Dedifferentiated amniotic fluid mesenchymal stem cell (primary cell): ENCODE data around the gene PM20D1.
"Not testable (repeated sequence)": the region's sequence is repeated elsewhere in the genome, so short reads cannot be mapped to it uniquely, and the experiment has no call there.

Experiments
- DNase-seq: peaks from one replicate; pipeline ENCODE4 v3.0.0-alpha.2; 2016; ENCODE audit errors: extremely low spot score

Gene PM20D1

GRCh38 chr1:205849619-205850355 lies at the start of gene PM20D1:
Gene PM20D1 (minus strand): TSS chr1:205850132. CDS start chr1:205850072, 60 bp downstream.
- peak; percentile 42 for DNase-seq

GRCh38 chr1:205896351-205896750 lies 46.4 kb upstream of the PM20D1 start:
- no peak for DNase-seq

DNA sequence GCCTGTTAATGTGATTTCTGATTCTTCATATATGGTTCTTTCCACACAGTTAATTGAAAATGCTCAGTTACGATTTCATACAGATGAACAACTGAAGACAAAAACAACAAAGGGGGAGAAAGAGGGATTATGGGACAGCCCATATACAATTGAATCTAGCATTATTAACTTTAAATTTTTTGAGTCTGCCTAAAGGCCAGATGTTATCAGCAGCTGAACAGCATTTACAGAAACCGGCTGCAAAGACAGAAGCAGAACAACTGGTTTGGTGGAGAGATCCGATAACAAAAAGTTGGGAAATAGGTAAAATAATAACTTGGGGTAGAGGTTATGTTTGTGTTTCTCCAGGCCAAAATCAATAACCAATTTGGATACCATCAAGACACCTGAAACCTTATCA lies 44.2 kb upstream of the PM20D1 start:
- not testable (repeated sequence) for DNase-seq

GRCh38 chr1:205892175-205892574 lies 42.2 kb upstream of the PM20D1 start:
- not testable (repeated sequence) for DNase-seq

- DNase-seq = not testable (repeated sequence)
Observed at GRCh38 chr1:205891481-205891880, 41.5 kb upstream of the PM20D1 start.

- DNase-seq = not testable (repeated sequence)
Observed at GRCh38 chr1:205890631-205891030, 40.7 kb upstream of the PM20D1 start.

DNA sequence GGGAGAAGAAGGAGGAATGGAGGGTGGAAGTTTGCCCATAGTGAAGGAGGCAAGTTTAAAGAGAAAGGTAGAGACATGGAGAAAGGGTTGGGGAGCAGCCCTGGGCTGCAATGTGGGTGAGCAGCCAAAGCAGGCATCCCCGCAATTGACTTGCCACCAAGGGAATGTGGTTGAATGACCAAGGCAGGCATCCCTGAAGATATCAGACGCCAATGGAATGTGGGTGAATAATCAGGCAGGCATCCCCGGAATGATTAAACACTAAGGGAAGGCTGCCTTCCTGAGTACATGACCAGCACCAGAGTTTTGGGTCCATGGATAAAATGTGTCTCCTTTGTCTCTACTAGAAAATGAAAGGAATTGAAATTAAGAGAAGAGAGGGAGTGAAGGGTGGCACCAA lies 39.8 kb upstream of the PM20D1 start:
- peak; percentile 66 for DNase-seq

GRCh38 chr1:205889006-205889405 lies 39.1 kb upstream of the PM20D1 start:
- DNase-seq = not testable (repeated sequence)

DNA sequence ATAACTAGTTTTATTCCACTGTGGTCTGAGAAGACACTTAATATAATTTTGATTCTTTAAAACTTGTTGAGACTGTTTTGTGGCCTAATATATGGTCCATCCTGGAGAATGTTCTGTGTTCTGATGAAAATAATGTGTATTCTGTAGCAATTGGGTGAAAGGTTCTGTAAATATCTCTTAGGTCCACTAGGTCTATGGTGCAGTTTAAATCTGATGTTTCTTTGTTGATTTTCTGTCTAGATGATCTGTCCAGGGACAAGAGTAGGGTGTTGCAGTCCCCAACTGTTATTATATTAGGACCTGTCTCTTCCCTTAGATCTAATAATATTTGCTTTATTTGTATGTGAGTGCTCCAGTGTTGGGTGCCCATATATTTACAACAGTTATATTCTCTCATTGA lies 33.9 kb upstream of the PM20D1 start:
- DNase-seq = no peak

- no peak for DNase-seq
Observed at GRCh38 chr1:205880923-205881322, 31.0 kb upstream of the PM20D1 start.

DNA sequence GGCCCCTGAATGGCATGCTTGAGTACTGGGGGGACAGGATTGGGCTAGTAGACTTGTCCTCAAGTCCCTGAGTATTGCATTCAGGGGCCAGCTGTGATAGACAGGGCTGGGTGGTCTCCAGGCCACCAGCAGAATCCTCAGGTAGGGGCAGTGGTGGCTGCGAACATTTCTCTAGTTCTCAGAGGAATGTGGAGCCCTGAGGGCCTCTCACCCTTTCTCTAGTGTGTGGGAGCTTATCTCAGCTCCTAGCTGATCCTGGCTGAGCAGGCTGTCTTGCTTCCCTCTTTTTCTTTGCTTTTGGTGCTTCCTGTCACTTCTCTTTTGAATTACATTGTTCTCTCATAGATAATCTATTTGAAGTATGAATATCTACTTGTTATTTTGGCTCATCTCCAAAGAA lies 30.0 kb upstream of the PM20D1 start:
- DNase-seq = no peak

- no peak for DNase-seq
Observed at GRCh38 chr1:205878026-205878425, 28.1 kb upstream of the PM20D1 start.

DNA sequence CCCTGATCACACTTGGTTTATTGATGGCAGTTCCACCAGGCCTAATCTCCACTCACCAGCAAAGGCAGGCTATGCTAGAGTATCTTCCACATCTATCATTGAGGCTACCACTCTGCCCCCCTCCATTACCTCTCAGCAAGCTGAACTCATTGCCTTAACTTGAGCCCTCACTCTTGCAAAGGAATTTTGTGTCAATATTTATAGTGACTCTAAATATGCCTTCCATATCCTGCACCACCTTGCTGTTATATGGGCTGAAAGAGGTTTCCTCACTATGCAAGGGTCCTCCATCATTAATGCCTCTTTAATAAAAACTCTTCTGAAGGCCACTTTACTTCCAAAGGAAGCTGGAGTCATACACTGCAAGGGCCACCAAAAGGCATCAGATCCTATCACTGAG lies 23.2 kb upstream of the PM20D1 start:
- DNase-seq = not testable (repeated sequence)

GRCh38 chr1:205870236-205870635 lies 20.3 kb upstream of the PM20D1 start:
- peak; percentile 4 for DNase-seq

- DNase-seq = no peak
Observed at GRCh38 chr1:205861540-205861939, 11.6 kb upstream of the PM20D1 start.

DNA sequence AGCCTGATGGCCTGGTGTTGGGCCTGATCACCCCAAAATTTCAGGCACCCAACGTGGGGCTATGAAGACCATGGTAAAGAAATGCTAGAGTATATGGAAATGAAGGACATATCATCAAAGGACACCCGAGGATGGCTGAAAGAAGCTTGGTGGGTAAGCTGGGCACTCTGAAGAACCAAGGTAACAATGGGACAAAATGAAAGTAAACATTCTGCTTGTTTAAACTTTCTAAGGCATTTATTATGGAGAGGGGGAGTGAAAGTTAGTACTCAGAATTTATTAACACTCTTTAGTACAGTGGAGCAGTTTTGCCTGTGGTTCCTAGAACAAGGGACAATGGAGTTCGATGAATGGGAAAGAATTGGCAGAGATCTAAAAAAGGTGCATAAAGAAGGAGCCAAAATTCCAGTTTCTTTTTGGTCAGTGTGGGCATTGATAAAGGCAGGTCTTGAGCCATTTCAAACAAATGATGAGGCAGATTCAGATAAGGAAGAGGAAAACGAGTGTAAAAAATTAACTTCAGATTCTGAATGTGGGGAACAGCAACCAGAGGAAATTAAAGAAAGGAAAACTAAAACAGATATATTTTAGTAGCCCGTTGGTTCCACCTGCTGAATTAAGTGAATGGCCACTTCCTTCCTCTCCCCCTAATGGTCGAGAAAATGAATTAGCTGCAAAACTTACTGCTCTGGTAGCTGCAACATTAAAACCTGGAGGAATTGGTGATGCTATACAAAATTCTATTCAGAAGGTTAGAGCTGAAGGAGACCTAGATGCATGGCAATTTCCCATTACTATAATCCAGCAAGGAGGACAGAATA lies 8.4 kb upstream of the PM20D1 start:
- DNase-seq = peak; percentile 12

DNA sequence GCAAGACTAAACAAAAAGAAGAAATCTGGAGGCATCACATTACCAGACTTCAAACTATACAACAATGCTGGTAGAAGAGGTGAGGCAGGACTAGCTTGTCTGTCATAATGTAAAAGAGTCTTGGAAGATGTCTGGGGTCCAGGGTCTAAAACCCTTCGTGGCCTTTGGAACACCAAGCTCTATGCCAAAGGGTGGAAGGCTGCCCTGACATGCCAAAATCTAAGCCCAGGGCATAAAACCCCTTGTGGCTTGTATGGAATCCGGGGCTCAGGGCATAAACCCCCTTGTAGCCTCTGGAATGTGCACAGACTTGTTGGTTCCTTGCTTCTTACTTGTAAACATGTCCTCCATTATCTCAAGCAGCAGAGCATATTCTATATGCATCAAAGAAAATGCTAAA lies 7.6 kb upstream of the PM20D1 start:
- peak; percentile 6 for DNase-seq

DNA sequence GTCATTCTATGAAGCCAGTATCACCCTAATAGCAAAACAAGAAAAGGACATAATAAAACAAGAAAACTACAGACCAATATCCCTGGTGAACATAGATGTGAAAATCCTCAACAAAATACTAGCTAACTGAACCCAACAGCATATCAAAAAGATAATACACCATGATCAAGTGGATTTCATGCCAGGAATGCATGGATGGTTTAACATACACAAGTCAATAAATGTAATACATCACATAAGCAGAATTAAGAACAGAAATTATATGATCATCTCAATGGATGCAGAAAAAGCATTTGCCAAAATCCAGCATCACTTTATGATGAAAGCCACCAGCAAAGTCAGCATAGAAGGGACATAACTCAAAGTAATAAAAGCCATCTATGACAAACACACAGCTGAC lies 6.5 kb upstream of the PM20D1 start:
- peak; percentile 7 for DNase-seq

- DNase-seq = no peak
Observed at GRCh38 chr1:205852969-205853368, 3.0 kb upstream of the PM20D1 start.

DNA sequence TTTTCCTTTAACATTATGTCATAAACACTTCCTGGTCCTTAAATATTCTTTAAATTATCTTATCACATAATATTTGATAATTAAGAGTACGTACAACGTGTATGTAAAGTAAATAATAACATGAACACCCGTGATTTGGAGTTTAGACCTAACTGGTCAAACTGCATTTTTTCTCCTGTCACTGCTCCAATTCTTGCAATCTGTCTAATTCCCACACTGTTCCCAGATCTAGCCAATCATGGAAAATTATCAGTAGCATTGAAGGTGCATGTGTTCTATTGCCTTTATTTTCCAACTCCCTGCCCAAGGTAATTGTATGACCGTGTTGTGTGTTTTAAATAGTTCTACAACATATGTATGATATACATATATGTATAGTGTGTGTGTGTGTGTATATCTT lies 2.1 kb upstream of the PM20D1 start:
- peak; percentile 3 for DNase-seq

GRCh38 chr1:205843036-205843859 lies 6.7 kb downstream of the PM20D1 start:
- no peak for DNase-seq

- DNase-seq = no peak
Observed at GRCh38 chr1:205842229-205842628, 7.7 kb downstream of the PM20D1 start.
